SK-N-MC (cell line): Measurements from ENCODE around the gene SMIM8.

ENCODE experiments used
- EZH2 ChIP-seq: fragments of 200-600 bp; sonication (generic); IDR thresholded peaks from one replicate; pipeline ENCODE4 v1.6.1; 2017; ENCODE audit warnings: antibody characterized with exemption
- POLR2AphosphoS5 ChIP-seq: IDR thresholded peaks from 2 replicates; pipeline ENCODE4 v1.6.1; 2012; ENCODE audit warnings: mild to moderate bottlenecking, low read depth, low read length, borderline replicate concordance

GRCh38 chr6:87281426-87281825 lies 41.0 kb upstream of the SMIM8 start:
- TF ChIP-seq EZH2 = no peak
- no peak for TF ChIP-seq POLR2AphosphoS5
